ENCODE data around the gene YTHDF1. TPM values are rescaled to one million over a fixed set of nuclear protein-coding genes. Genes with fewer than 3 reads are reported as not detected.

Gene YTHDF1
- total RNA-seq, 1 experiment from 2014 or later, result 85.4 TPM

DNA sequence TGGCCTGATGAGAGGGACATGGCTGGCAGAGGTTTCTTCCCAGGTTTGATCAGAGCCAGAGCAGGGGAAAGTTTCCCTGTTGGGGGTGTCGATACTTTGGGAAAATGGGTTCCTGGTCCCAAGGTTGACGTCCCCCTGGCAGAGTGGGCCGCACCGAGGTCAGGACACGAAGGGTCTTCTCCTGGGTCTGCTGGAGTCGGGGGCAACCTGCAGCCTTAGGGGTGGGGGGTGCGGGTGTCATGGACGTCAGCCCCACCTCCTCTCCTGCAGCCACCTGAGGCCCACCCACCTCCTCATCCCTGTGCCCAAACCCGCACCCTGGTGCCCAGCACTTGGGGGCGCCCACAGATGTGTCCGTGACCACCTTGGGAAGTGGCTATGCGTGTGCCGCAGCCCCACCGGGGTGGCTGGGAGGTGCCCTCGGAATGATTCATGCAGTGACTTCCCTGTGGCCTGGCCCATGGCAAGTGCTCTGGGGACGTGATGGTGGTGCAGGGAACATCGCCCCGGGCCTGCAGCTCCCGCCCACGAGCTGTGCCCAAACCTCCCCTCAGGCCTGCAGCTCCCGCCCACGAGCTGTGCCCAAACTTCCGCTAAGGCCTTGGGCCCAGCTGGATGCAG lies 64.9 kb downstream of the YTHDF1 start:
- Mint-ChIP-seq H3K36me3 (ENCODE audit: insufficient read depth in 1 of 3, low read depth in 3 of 3) (peaks cover 2 to 11% (median 9%) of the 10 kb centered on the region in 3 experiments; a peak in 6 of 7 replicates), H3K27ac (no peak overlapping the region), H3K4me3 (no peak overlapping the region), H3K4me1 (0 out of 4 replicates have a peak, but pooled peaks cover 4% of the 10 kb centered on the region in 2 experiments), H3K9me3 (peaks cover 18 to 24% of the 10 kb centered on the region in 2 experiments), H3K27me3 (ENCODE audit: low read depth) (peaks cover 19% of the 10 kb centered on the region)
- Histone ChIP-seq H3K14ac (ENCODE audit: insufficient read depth, low read length) (no peak overlapping the region; the same call in 1 of the 2 replicates), H2BK20ac (ENCODE audit: low read depth, low read length, poor library complexity, severe bottlenecking) (no peak overlapping the region), H3K4me2 (ENCODE audit: insufficient read depth, insufficient read length, low read length) (no peak overlapping the region), H3K27me3 (ENCODE audit: insufficient read depth, low read length) (no peaks in the 10 kb centered on the region), H2BK12ac (ENCODE audit: insufficient read length, low read depth, low read length) (no peak overlapping the region), H3K27ac (ENCODE audit: insufficient read length, low read depth, low read length) (no peak overlapping the region), H3K4ac (ENCODE audit: low read depth, low read length) (no peak overlapping the region), H4K8ac (replicated peaks; ENCODE audit: insufficient read length, low read depth, low read length) (no peak overlapping the region), H3K9ac (ENCODE audit: extremely low read depth, insufficient read length, low read length) (no peak overlapping the region), H2AK5ac (ENCODE audit: insufficient read length, low read length) (no peak overlapping the region), H3K56ac (ENCODE audit: insufficient read length, low read depth, low read length) (no peak overlapping the region), H4K91ac (ENCODE audit: insufficient read length, low read depth, low read length) (no peak overlapping the region), H2BK15ac (ENCODE audit: low read depth, low read length) (no peak overlapping the region), H3K4me1 (ENCODE audit: insufficient read depth, low read length) (no peaks in the 10 kb centered on the region; the same call in 1 of the 2 replicates), H3K23ac (ENCODE audit: insufficient read length, low read depth, low read length) (no peak overlapping the region), H3K18ac (ENCODE audit: insufficient read length, low read depth, low read length) (no peak overlapping the region), H3K79me1 (ENCODE audit: insufficient read depth, low read depth, low read length, poor library complexity, severe bottlenecking) (no peaks in the 10 kb centered on the region), H3K23me2 (ENCODE audit: insufficient read length, low read depth, low read length, poor library complexity, severe bottlenecking) (no peaks in the 10 kb centered on the region), H4K5ac (ENCODE audit: insufficient read length, low read depth, low read length) (no peak overlapping the region), H3K79me2 (ENCODE audit: insufficient read depth, low read length) (no peaks in the 10 kb centered on the region), H3T11ph (ENCODE audit: low read length) (no peak overlapping the region), H4K20me1 (ENCODE audit: control insufficient read depth, insufficient read depth, insufficient read length) (no peaks in the 10 kb centered on the region), H3K9me3 (ENCODE audit: control insufficient read depth, low read depth, low read length) (peaks cover 8% of the 10 kb centered on the region), H2BK120ac (ENCODE audit: low read depth, low read length, poor library complexity, severe bottlenecking) (no peak overlapping the region), H2BK5ac (ENCODE audit: insufficient read length, low read length) (no peak overlapping the region), H2AFZ (ENCODE audit: low read length) (no peak overlapping the region)
- no peak for DNase-seq
- no CpG with 5 or more reads among the region's 23 CpGs for WGBS (ENCODE audit: extremely low coverage, insufficient read length, low lambda C conversion rate)
- TF ChIP-seq, protein P1, sequence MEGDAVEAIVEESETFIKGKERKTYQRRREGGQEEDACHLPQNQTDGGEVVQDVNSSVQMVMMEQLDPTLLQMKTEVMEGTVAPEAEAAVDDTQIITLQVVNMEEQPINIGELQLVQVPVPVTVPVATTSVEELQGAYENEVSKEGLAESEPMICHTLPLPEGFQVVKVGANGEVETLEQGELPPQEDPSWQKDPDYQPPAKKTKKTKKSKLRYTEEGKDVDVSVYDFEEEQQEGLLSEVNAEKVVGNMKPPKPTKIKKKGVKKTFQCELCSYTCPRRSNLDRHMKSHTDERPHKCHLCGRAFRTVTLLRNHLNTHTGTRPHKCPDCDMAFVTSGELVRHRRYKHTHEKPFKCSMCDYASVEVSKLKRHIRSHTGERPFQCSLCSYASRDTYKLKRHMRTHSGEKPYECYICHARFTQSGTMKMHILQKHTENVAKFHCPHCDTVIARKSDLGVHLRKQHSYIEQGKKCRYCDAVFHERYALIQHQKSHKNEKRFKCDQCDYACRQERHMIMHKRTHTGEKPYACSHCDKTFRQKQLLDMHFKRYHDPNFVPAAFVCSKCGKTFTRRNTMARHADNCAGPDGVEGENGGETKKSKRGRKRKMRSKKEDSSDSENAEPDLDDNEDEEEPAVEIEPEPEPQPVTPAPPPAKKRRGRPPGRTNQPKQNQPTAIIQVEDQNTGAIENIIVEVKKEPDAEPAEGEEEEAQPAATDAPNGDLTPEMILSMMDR (conservative IDR thresholded peaks at IDR 0.05), result no peak
